Endothelial cell of umbilical vein (primary cell): ENCODE measurements around the gene ITSN1.

Experiments
- EZH2 ChIP-seq: IDR thresholded peaks from 2 replicates; pipeline ENCODE4 v1.6.1; 2012; ENCODE audit warnings: borderline replicate concordance, low read depth, mild to moderate bottlenecking, moderate library complexity, low read length, inconsistent platforms; ENCODE audit not compliant: severe bottlenecking
- FOS ChIP-seq: IDR thresholded peaks from 2 replicates; pipeline ENCODE4 v1.6.1; 2011; ENCODE audit warnings: mild to moderate bottlenecking, low read length, moderate library complexity, borderline replicate concordance; ENCODE audit not compliant: insufficient read depth
- GATA2 ChIP-seq: IDR thresholded peaks from 2 replicates; pipeline ENCODE4 v1.7.0; 2011; ENCODE audit warnings: low read depth, mild to moderate bottlenecking, moderate library complexity, mixed read lengths, low read length; ENCODE audit not compliant: insufficient read length, insufficient read depth
- JUN ChIP-seq: IDR thresholded peaks from 2 replicates; pipeline ENCODE4 v1.6.1; 2011; ENCODE audit warnings: borderline replicate concordance, low read depth; ENCODE audit not compliant: insufficient read length, insufficient read depth
- MYC ChIP-seq: IDR thresholded peaks from one replicate; pipeline ENCODE4 v1.6.1; 2011; ENCODE audit warnings: mild to moderate bottlenecking, low read depth, low read length
- POLR2A ChIP-seq: IDR thresholded peaks from 2 replicates; pipeline ENCODE4 v1.6.1; 2012; ENCODE audit warnings: low read depth, mild to moderate bottlenecking, control low read depth, low read length
- POLR2AphosphoS5 ChIP-seq: IDR thresholded peaks from 2 replicates; pipeline ENCODE4 v1.6.1; 2012; ENCODE audit warnings: low read depth, mild to moderate bottlenecking, control low read depth, low read length, moderate library complexity; ENCODE audit not compliant: insufficient read depth
- TF ChIP-seq, protein P1 (sequence below), 2 donors: IDR thresholded peaks; 1 replicate in 1 of 2; 2 replicates in 1 of 2; pipeline ENCODE4 v1.5.1; 2011; ENCODE audit warnings: low read length in 2 of 2, mild to moderate bottlenecking in 2 of 2, moderate library complexity in 2 of 2, control low read depth in 1 of 2, inconsistent platforms in 1 of 2, low read depth in 1 of 2; ENCODE audit not compliant: insufficient read depth in 1 of 2; ENCODE audit errors: extremely low read depth in 1 of 2

GRCh38 chr21:33932731-33933130, 290.4 kb downstream of the ITSN1 start:
- TF ChIP-seq FOS (no peak), GATA2 (no peak), POLR2A (no peak), POLR2AphosphoS5 (no peak), JUN (no peak), EZH2 (no peak), MYC (no peak)
- TF ChIP-seq, protein P1, sequence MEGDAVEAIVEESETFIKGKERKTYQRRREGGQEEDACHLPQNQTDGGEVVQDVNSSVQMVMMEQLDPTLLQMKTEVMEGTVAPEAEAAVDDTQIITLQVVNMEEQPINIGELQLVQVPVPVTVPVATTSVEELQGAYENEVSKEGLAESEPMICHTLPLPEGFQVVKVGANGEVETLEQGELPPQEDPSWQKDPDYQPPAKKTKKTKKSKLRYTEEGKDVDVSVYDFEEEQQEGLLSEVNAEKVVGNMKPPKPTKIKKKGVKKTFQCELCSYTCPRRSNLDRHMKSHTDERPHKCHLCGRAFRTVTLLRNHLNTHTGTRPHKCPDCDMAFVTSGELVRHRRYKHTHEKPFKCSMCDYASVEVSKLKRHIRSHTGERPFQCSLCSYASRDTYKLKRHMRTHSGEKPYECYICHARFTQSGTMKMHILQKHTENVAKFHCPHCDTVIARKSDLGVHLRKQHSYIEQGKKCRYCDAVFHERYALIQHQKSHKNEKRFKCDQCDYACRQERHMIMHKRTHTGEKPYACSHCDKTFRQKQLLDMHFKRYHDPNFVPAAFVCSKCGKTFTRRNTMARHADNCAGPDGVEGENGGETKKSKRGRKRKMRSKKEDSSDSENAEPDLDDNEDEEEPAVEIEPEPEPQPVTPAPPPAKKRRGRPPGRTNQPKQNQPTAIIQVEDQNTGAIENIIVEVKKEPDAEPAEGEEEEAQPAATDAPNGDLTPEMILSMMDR (IDR thresholded peaks at IDR 0.05; ENCODE audit: extremely low read depth in 1 of 2, insufficient read depth in 1 of 2, low read depth in 1 of 2, low read length in 2 of 2): no peak
